ENCODE data around the gene NFIX.

DNA sequence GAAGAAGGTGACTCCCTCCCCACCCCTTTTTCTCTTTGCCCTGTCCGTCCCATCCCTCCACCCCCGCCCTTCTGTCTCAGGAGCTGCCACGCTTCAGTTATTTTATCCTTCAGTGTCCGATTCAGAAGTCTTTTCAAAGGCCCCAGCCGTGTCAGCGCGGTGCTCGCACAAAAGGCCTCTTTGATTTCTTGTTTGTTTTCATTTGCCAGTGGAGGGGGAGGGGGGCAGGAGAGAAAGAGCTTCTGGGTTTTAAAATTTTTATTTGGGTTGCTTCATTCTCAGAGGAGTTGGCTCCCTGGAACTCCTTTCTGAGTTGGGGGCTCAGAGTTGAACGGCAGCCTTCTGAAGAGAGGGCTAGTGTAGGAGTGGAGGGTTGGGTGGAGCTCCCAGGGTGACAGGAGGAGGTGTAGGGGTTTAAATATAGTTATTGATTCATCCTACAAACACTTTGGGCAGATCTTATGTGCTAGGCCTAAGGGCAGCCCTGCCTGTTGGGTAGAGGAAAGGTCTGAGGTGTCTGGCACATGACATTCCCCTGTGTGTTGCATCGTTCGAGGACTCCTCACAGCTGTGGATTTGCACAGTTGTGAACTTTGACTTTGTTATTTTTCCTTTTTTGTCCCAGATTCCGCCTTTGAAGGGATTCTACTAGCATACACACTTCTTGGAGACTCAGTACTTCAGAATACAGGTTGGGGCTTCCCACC lies 36.8 kb downstream of the NFIX start:
- TF ChIP-seq JUN (IDR thresholded peaks at IDR 0.05; ENCODE audit: borderline replicate concordance, low read depth, low read length) (no peak), JUN (CRISPR knock-in tag; IDR thresholded peaks at IDR 0.05; ENCODE audit: borderline replicate concordance) (no peak), CEBPB (tag; IDR thresholded peaks at IDR 0.05) (no peak), POLR2AphosphoS5 (IDR thresholded peaks at IDR 0.05; ENCODE audit: control insufficient read depth, insufficient read depth, low read depth, low read length) (no peak), ARNT (IDR thresholded peaks at IDR 0.05) (no peak), EP300 (IDR thresholded peaks at IDR 0.05; ENCODE audit: low read length) (no peak), ZKSCAN1 (IDR thresholded peaks at IDR 0.05; ENCODE audit: low read depth, low read length) (no peak), KLF1 (tag; IDR thresholded peaks at IDR 0.05) (no peak)
